Esophagus squamous epithelium (tissue), 4 donors: ENCODE data around the gene CLMP.

Experiments used
- POLR2A ChIP-seq, 4 donors: fragments of 450-650 bp; IDR thresholded peaks; one replicate each; pipeline ENCODE4 v1.6.1; 2017; ENCODE audit warnings: antibody characterized with exemption in 4 of 4, mild to moderate bottlenecking in 4 of 4, moderate library complexity in 3 of 4
- TF ChIP-seq, protein P1 (sequence below), 6 experiments: fragments of 450-650 bp in 4 of 6; fragments of 200-600 bp in 2 of 6; sonication (generic) in 2 of 6; IDR thresholded peaks; one replicate each; pipeline ENCODE4 v1.5.1; 2016 to 2019; ENCODE audit warnings: antibody characterized with exemption in 6 of 6, mild to moderate bottlenecking in 4 of 6, moderate library complexity in 4 of 6

DNA sequence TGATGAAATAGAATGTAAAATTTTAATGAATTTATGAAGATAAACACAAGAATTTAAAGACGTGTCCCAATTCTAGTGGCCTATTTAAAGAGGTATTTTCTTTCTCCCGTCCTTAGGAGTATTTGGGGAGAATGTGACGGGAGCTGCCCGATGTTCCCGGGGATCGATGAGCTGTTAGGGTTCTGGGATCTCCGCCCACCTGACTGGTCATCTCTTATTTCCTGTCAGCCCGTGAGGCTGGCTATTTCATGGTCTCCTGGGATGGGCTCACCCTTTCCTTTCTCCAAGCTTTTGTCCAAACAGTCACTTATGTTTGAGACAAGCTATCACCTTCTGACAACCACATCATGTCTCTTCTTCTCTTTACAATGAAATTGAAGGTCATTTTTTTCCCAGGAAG lies 16.9 kb upstream of the CLMP start:
- TF ChIP-seq, protein P1, sequence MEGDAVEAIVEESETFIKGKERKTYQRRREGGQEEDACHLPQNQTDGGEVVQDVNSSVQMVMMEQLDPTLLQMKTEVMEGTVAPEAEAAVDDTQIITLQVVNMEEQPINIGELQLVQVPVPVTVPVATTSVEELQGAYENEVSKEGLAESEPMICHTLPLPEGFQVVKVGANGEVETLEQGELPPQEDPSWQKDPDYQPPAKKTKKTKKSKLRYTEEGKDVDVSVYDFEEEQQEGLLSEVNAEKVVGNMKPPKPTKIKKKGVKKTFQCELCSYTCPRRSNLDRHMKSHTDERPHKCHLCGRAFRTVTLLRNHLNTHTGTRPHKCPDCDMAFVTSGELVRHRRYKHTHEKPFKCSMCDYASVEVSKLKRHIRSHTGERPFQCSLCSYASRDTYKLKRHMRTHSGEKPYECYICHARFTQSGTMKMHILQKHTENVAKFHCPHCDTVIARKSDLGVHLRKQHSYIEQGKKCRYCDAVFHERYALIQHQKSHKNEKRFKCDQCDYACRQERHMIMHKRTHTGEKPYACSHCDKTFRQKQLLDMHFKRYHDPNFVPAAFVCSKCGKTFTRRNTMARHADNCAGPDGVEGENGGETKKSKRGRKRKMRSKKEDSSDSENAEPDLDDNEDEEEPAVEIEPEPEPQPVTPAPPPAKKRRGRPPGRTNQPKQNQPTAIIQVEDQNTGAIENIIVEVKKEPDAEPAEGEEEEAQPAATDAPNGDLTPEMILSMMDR (IDR thresholded peaks at IDR 0.05), result no peak
- TF ChIP-seq POLR2A (IDR thresholded peaks at IDR 0.05), result no peak
